PC-9 (cell line): ENCODE results near the gene C6orf15. TPM values are rescaled to one million over a fixed set of nuclear protein-coding genes. Genes with fewer than 3 reads are reported as not detected.

Source experiments
- BruUV-seq: library from RNA; stranded (reverse); fragments of 400-500 nt; replicated peaks from 2 replicates; lab custom pipeline; 2021; lab: Mats Ljungman, UMichigan
- CTCF ChIA-PET: fragments of 300-600 bp; sonication (Branson Sonifier 250); formaldehyde crosslinking; loops from one replicate; lab custom pipeline; 2022; ENCODE audit warnings: antibody characterized with exemption; lab: Charles Lee
- POLR2A ChIA-PET: fragments of 300-600 bp; sonication (Branson Sonifier 250); formaldehyde crosslinking; loops from one replicate; lab custom pipeline; 2022; ENCODE audit warnings: antibody characterized with exemption; ENCODE audit not compliant: unreplicated experiment; lab: Charles Lee
- DNase-seq, 2 experiments: peaks; one replicate each; pipeline versions ENCODE4 v3.0.0 to v3.0.0-alpha.2; 2015 to 2022; ENCODE audit warnings: mixed read lengths in 1 of 2
- H2AFZ ChIP-seq: fragments of 200-600 bp; sonication (generic); 2 replicates; pipeline ENCODE4 v1.8.1; 2017; ENCODE audit warnings: antibody characterized with exemption
- H3F3A ChIP-seq: fragments of 200-600 bp; sonication (generic); 2 replicates; pipeline ENCODE4 v1.8.1; 2017; ENCODE audit warnings: antibody characterized with exemption, mild to moderate bottlenecking, low read depth; ENCODE audit not compliant: insufficient read depth
- H3K27ac ChIP-seq: fragments of 200-600 bp; sonication (generic); 2 replicates; pipeline ENCODE4 v1.6.1; 2016; ENCODE audit warnings: mixed run types
- H3K27me3 ChIP-seq: fragments of 200-600 bp; sonication (generic); 2 replicates; pipeline ENCODE4 v1.6.1; 2016; ENCODE audit warnings: low read depth, mixed run types; ENCODE audit not compliant: insufficient read depth
- H3K36me3 ChIP-seq: fragments of 200-600 bp; sonication (generic); 2 replicates; pipeline ENCODE4 v1.6.1; 2016; ENCODE audit warnings: low read depth, mixed run types
- H3K4me1 ChIP-seq: fragments of 200-600 bp; sonication (generic); replicated peaks from 2 replicates; pipeline ENCODE4 v1.6.1; 2016; ENCODE audit warnings: mixed run types; ENCODE audit not compliant: insufficient read depth
- H3K4me2 ChIP-seq: fragments of 200-600 bp; sonication (generic); 2 replicates; pipeline ENCODE4 v1.6.1; 2017; ENCODE audit warnings: mixed run types
- H3K4me3 ChIP-seq: fragments of 200-600 bp; sonication (generic); 2 replicates; pipeline ENCODE4 v1.6.1; 2016; ENCODE audit warnings: mixed run types
- H3K79me2 ChIP-seq: fragments of 200-600 bp; sonication (generic); 2 replicates; pipeline ENCODE4 v1.6.1; 2017; ENCODE audit warnings: low read depth, mixed run types
- H3K9me2 ChIP-seq: fragments of 200-600 bp; sonication (generic); 2 replicates; pipeline ENCODE4 v1.8.1; 2017; ENCODE audit warnings: mild to moderate bottlenecking; ENCODE audit not compliant: insufficient read depth
- H3K9me3 ChIP-seq: fragments of 200-600 bp; sonication (generic); 2 replicates; pipeline ENCODE4 v1.8.1; 2016; ENCODE audit warnings: low read depth; ENCODE audit not compliant: insufficient read depth
- H4K20me1 ChIP-seq: fragments of 200-600 bp; sonication (generic); 2 replicates; pipeline ENCODE4 v1.8.1; 2017; ENCODE audit not compliant: insufficient read depth
- EZH2 ChIP-seq: fragments of 200-600 bp; sonication (generic); IDR thresholded peaks from 2 replicates; pipeline ENCODE4 v1.8.0; 2017; ENCODE audit warnings: antibody characterized with exemption, low read depth
- intact Hi-C: fragments of 100-400 bp; cut with micrococcal nuclease; formaldehyde crosslinking; loops from one replicate; pipeline ENCODE4 v1.10.0; 2022; ENCODE audit not compliant: unreplicated experiment
- total RNA-seq: library from RNA; stranded (reverse); gene quantifications from 2 replicates; pipeline ENCODE4 v1.2.3, GENCODE V29; 2021
- TF ChIP-seq, protein P1 (sequence below): fragments of 200-600 bp; sonication (generic); conservative IDR thresholded peaks from 2 replicates; pipeline ENCODE4 v1.6.1; 2017; ENCODE audit warnings: mixed run types, antibody characterized with exemption, mild to moderate bottlenecking, moderate library complexity

The C6orf15 gene
- total RNA-seq, 1 experiment from 2014 or later: 21.6 TPM

DNA sequence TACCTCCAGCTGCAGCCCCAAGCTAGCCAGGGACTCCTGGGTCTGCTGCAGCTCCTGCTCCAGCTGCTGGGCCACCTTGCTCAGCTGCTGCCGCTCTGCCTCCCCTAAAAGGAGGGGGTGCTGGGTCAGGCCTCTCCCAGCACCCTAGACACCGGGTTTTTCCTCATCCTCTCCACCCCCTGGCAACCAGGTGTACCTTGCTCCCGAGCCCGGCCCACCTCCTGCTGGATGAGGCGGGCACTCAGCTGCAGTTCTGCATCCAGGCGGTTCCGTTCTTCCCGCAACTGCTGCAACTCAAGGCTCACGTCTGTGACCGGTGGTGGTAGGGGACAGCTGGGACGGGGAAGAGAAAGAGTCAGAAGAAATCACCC, 32.6 kb upstream of the C6orf15 start:
- no peaks in the 10 kb centered on the region; the same call in 1 of the 2 replicates for H3F3A ChIP-seq
- H3K9me3 ChIP-seq: no peaks in the 10 kb centered on the region
- no peaks in the 10 kb centered on the region for H3K27me3 ChIP-seq
- H3K9me2 ChIP-seq: no peaks in the 10 kb centered on the region
- BruUV-seq: no TSS peak
- no peaks in the 10 kb centered on the region for H4K20me1 ChIP-seq
- no peaks in the 10 kb centered on the region for H3K36me3 ChIP-seq
- intact Hi-C loops: no loop called here
- ChIA-PET POLR2A (no interaction called here), CTCF (no interaction called here)
- H2AFZ ChIP-seq: no peak overlapping the region
- no peaks in the 10 kb centered on the region for H3K79me2 ChIP-seq
- H3K4me1 ChIP-seq: no peaks in the 10 kb centered on the region
- no peak overlapping the region for H3K27ac ChIP-seq
- no peak overlapping the region for H3K4me3 ChIP-seq
- no peak overlapping the region for H3K4me2 ChIP-seq
- no peak for DNase-seq
- TF ChIP-seq, protein P1, sequence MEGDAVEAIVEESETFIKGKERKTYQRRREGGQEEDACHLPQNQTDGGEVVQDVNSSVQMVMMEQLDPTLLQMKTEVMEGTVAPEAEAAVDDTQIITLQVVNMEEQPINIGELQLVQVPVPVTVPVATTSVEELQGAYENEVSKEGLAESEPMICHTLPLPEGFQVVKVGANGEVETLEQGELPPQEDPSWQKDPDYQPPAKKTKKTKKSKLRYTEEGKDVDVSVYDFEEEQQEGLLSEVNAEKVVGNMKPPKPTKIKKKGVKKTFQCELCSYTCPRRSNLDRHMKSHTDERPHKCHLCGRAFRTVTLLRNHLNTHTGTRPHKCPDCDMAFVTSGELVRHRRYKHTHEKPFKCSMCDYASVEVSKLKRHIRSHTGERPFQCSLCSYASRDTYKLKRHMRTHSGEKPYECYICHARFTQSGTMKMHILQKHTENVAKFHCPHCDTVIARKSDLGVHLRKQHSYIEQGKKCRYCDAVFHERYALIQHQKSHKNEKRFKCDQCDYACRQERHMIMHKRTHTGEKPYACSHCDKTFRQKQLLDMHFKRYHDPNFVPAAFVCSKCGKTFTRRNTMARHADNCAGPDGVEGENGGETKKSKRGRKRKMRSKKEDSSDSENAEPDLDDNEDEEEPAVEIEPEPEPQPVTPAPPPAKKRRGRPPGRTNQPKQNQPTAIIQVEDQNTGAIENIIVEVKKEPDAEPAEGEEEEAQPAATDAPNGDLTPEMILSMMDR: no peak
- TF ChIP-seq EZH2: no peak

DNA sequence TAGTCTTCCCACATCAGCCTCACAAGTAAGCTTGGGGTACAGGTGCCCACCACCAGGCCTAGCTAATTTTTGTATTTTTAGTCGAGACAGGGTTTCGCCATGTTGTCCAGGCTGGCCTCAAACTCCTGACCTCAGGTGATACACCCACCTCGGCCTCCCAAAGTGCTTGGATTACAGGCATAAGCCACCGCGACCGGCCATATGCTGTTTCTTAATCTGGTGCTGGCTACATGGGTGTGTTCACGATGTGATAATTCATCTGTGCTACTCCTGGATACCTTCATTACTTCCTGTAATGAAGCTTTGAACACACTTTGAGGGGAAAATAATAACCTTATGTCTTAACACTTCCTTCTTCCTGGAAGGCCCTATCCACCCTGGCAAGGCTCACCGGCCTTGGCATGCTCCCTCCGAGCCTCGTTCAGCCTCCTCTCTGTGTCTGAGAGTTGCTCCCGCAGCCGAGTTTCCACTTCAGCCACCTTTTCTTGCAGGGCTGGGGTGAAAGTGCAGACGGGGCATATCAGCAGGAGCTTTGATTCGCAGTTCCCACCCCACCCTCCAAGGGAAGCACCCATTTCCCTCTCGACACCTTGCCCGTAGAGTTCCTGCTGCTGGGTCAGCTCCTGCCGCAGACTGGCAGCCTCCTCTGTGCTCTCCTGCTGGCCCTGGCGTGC, 32.1 kb upstream of the C6orf15 start:
- H3K79me2 ChIP-seq: no peaks in the 10 kb centered on the region
- no peaks in the 10 kb centered on the region for H3K27me3 ChIP-seq
- H2AFZ ChIP-seq: no peak overlapping the region
- no peaks in the 10 kb centered on the region for H3K9me3 ChIP-seq
- no peaks in the 10 kb centered on the region for H3K36me3 ChIP-seq
- POLR2A ChIA-PET: no interaction called here
- DNase-seq: no peak
- no peaks in the 10 kb centered on the region for H4K20me1 ChIP-seq
- no peak for TF ChIP-seq EZH2
- TF ChIP-seq, protein P1: no peak
- intact Hi-C loops: no loop called here
- no peak overlapping the region for H3K4me3 ChIP-seq
- CTCF ChIA-PET: no interaction called here
- H3K4me2 ChIP-seq: no peak overlapping the region
- H3K4me1 ChIP-seq: no peaks in the 10 kb centered on the region
- no peaks in the 10 kb centered on the region for H3K9me2 ChIP-seq
- BruUV-seq: no TSS peak
- H3K27ac ChIP-seq: no peak overlapping the region
- no peaks in the 10 kb centered on the region; the same call in 1 of the 2 replicates for H3F3A ChIP-seq

DNA sequence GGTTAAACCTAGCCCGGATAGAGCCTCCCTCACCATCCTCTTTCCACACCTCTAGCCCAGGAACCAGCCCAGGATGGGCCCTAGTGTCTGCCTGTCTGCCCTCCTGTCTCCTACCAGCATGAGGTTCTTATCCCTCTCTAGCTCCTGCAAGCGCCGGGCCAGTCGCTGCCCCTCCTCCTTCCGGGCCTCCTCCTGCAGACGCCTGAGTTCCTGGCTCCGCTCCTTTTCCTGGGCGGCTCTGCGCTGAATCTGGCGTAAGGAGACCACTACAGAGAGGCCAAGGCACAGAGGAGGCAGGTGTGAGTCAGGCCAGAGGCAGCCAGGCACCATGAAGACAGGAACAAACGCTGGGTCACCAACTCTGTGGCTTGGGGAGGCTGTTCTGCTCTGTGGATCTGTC, 30.8 kb upstream of the C6orf15 start:
- Histone ChIP-seq H3K4me1 (no peaks in the 10 kb centered on the region), H3K27me3 (no peaks in the 10 kb centered on the region), H3K36me3 (no peaks in the 10 kb centered on the region), H3K9me3 (no peaks in the 10 kb centered on the region), H4K20me1 (no peaks in the 10 kb centered on the region), H3K4me2 (no peak overlapping the region), H3F3A (no peaks in the 10 kb centered on the region; the same call in 1 of the 2 replicates), H3K9me2 (no peaks in the 10 kb centered on the region), H2AFZ (no peak overlapping the region), H3K4me3 (no peak overlapping the region), H3K27ac (no peak overlapping the region), H3K79me2 (no peaks in the 10 kb centered on the region)
- no peak for TF ChIP-seq EZH2
- TF ChIP-seq, protein P1: no peak
- POLR2A ChIA-PET: no interaction called here
- CTCF ChIA-PET: interaction anchor here (0.6 kb wide), 1 partner anchor 15 kb away, joined by 3 read pairs; the partner anchor contains the start of gene TCF19
- BruUV-seq: no TSS peak
- intact Hi-C loops: no loop called here
- no peak for DNase-seq
